Keratinocyte (primary cell): Measurements from ENCODE around the gene PABPN1L. TPM values are rescaled to one million over a fixed set of nuclear protein-coding genes. Genes with fewer than 3 reads are reported as not detected.

Experiments used
- DNase-seq: peaks from one replicate; pipeline ENCODE4 v3.0.0-alpha.2; 2011; ENCODE audit warnings: low read depth, missing footprints, low spot score
- FAIRE-seq: peaks from 2 replicates; lab custom pipeline; 2011; peaks lifted over from hg19 to GRCh38; lab: Jason Lieb, UNC
- H2AFZ ChIP-seq: 2 replicates; pipeline ENCODE4 v1.6.0; 2012; ENCODE audit warnings: low read length, control low read depth, inconsistent platforms; ENCODE audit not compliant: control insufficient read depth
- H3K27ac ChIP-seq: 2 replicates; pipeline ENCODE4 v1.5.1; 2011; ENCODE audit warnings: low read length; ENCODE audit not compliant: control insufficient read depth, insufficient read depth
- H3K27me3 ChIP-seq: 3 replicates; pipeline ENCODE4 v1.6.0; 2011; ENCODE audit warnings: low read length; ENCODE audit not compliant: control insufficient read depth, insufficient read depth; ENCODE audit errors: extremely low read depth
- H3K36me3 ChIP-seq, 2 experiments: 2 replicates in 1 of 2; 3 replicates in 1 of 2; pipeline ENCODE4 v1.5.1; 2011; ENCODE audit warnings: low read length in 2 of 2, mild to moderate bottlenecking in 1 of 2; ENCODE audit not compliant: control insufficient read depth in 2 of 2, insufficient read depth in 2 of 2; ENCODE audit errors: extremely low read depth in 1 of 2
- H3K4me1 ChIP-seq: 3 replicates; pipeline ENCODE4 v1.5.1; 2011; ENCODE audit warnings: low read length; ENCODE audit not compliant: control insufficient read depth, insufficient read depth; ENCODE audit errors: extremely low read depth
- H3K4me2 ChIP-seq: 3 replicates; pipeline ENCODE4 v1.6.0; 2011; ENCODE audit warnings: low read depth, low read length; ENCODE audit not compliant: control insufficient read depth, insufficient read depth; ENCODE audit errors: extremely low read depth
- H3K4me3 ChIP-seq, 3 experiments: fragments of 200-600 bp in 1 of 3; sonication (generic) in 1 of 3; 2 replicates in 2 of 3; 3 replicates in 1 of 3; pipeline ENCODE4 v1.5.1; 2011 to 2016; ENCODE audit warnings: low read length in 3 of 3, mild to moderate bottlenecking in 3 of 3, control low read depth in 2 of 3, inconsistent platforms in 1 of 3, low read depth in 1 of 3, mixed read lengths in 1 of 3, mixed run types in 1 of 3, moderate library complexity in 1 of 3; ENCODE audit not compliant: control insufficient read depth in 2 of 3, insufficient read depth in 2 of 3; ENCODE audit errors: extremely low read depth in 1 of 3
- H3K79me2 ChIP-seq: 2 replicates; pipeline ENCODE4 v1.6.0; 2012; ENCODE audit warnings: low read length; ENCODE audit not compliant: control insufficient read depth, insufficient read depth
- H3K9ac ChIP-seq: 3 replicates; pipeline ENCODE4 v1.6.0; 2011; ENCODE audit warnings: low read length; ENCODE audit not compliant: control insufficient read depth, insufficient read depth; ENCODE audit errors: extremely low read depth
- H3K9me1 ChIP-seq: 3 replicates; pipeline ENCODE4 v1.6.0; 2011; ENCODE audit warnings: low read length; ENCODE audit not compliant: control insufficient read depth, insufficient read depth; ENCODE audit errors: extremely low read depth
- H3K9me3 ChIP-seq: 2 replicates; pipeline ENCODE4 v1.5.1; 2012; ENCODE audit warnings: low read depth, low read length; ENCODE audit not compliant: control insufficient read depth
- H4K20me1 ChIP-seq: 3 replicates; pipeline ENCODE4 v1.6.0; 2011; ENCODE audit warnings: low read length; ENCODE audit not compliant: control insufficient read depth, insufficient read depth; ENCODE audit errors: extremely low read depth
- CTCF ChIP-seq, 3 experiments: IDR thresholded peaks in 1 of 3; conservative IDR thresholded peaks in 1 of 3; optimal IDR thresholded peaks in 1 of 3; 2 replicates in 2 of 3; 3 replicates in 1 of 3; pipeline versions ENCODE3 to v1.5.1; 2011; ENCODE audit warnings: low read length in 3 of 3, mild to moderate bottlenecking in 3 of 3, moderate library complexity in 2 of 3, control low read depth in 1 of 3, inconsistent platforms in 1 of 3; ENCODE audit not compliant: insufficient read depth in 2 of 3; ENCODE audit errors: extremely low read depth in 1 of 3
- EZH2 ChIP-seq: IDR thresholded peaks from one replicate; pipeline ENCODE4 v1.6.1; 2012; ENCODE audit warnings: inconsistent platforms, mild to moderate bottlenecking, low read length, moderate library complexity
- dilution Hi-C: fragments of 300-500 bp; cut with MboI; formaldehyde crosslinking; loops from one replicate; pipeline ENCODE4 v1.7.0; 2020; ENCODE audit warnings: low sequenced_read_pairs; ENCODE audit not compliant: extremely low pct_ligation_motif_present
- polyA plus RNA-seq, 5 experiments: library from polyadenylated mRNA; depleted of rRNA in 3 of 5; stranded (reverse) in 3 of 5; stranded (forward) in 1 of 5; unstranded in 1 of 5; fragments of >200 nt; gene quantifications; 1 replicate in 1 of 5; 2 replicates in 3 of 5; 3 replicates in 1 of 5; pipeline versions ENCODE4 v1.2.1 to v1.2.3, GENCODE V29; 2011 to 2012; ENCODE audit warnings: missing spikeins in 2 of 5, low read depth in 1 of 5, low replicate concordance in 1 of 5

PABPN1L gene
- polyA plus RNA-seq, 1 donor (not counting 4 experiments of a cell fraction or from before 2014, with no cell fraction given): not detected

DNA sequence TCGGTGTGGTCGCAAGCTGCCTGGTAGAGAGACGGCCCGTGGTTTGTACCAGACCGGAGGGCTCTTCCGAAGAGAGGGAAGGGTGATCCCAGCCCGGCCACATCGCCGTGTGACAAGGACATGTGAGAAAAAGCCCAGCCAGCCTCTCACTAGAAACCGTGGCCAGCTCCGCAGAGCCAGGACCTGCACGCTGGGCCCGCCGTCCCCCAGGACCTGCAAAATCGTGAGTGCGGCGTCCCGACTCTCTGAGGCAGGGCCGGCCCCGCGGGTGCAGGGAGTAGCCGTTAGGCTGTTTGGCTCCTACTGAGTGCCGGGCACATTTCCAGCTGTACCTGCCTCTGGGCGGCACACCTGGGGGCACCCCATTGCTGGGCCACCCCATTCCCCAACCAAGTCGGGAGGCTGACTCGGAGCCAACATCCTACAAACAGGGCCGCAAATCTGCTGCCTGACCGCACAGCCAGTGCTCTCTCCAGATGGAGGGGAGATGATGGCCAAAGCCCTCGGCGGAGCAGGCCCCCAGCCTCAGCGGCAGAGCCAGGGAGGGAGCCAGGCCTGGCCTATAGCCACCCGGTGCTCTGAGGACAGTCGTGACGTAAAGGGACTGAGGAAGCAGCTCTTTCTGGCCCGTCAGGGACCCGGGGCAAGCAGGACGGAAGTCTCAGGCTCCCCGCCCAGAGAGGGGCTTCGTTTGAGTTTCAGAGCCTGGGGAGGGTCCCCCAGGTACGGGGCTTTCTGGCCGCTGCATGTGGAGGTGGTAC lies 33.6 kb upstream of the PABPN1L start:
- Histone ChIP-seq H3K9me3 (no peaks in the 10 kb centered on the region), H2AFZ (no peak overlapping the region), H3K27me3 (peaks cover 45% of the 10 kb centered on the region), H3K36me3 (no peaks in the 10 kb centered on the region), H3K79me2 (no peaks in the 10 kb centered on the region), H3K9ac (no peak overlapping the region), H3K4me2 (no peak overlapping the region), H3K4me3 (no peak overlapping the region), H4K20me1 (no peaks in the 10 kb centered on the region), H3K4me1 (peaks cover 5% of the 10 kb centered on the region), H3K9me1 (no peaks in the 10 kb centered on the region), H3K27ac (no peak overlapping the region)
- no peak for FAIRE-seq
- dilution Hi-C loops: no loop called here
- DNase-seq: no peak
- peak; percentile 50 for TF ChIP-seq EZH2
- no peak for TF ChIP-seq CTCF (optimal IDR thresholded peaks at IDR 0.05 in 1 of 3, IDR thresholded peaks at IDR 0.05 in 1 of 3, conservative IDR thresholded peaks at IDR 0.05 in 1 of 3; ENCODE audit: extremely low read depth in 1 of 3, insufficient read depth in 2 of 3, low read length in 3 of 3)

DNA sequence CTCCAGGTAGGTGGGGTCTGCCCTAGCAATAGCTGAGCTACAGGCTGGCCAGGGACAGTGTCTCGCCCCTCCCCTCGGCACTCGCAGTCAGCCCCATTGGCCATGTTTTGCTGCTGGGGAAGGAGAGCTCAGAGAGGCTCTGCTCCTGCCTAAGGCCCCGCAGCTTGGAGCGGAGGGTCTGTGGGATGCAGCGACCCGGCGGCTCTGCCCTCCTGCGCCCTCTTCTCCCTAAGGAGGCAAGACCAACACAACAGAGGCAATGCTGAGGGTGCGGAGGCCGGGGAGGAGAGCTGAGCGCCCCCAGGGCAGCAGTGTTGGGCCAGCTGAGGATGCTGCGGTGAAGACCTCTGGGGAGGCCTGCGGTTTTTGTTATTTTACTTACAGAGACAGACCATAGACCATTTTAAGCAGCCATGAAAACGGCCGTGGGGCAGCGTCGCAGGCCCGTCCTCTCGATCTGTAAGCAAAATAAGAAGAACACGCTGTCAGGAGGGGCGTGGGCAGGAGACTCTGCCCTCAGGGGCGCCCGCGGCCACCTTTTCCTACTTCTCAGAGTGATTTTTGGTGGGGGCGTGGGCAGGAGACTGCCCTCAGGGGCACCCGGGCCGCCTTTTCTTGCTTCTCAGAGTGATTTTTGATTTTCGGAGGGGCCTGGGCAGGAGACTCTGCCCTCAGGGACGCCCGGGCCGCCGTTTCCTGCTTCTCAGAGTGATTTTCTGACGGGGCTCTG lies 31.4 kb upstream of the PABPN1L start:
- Histone ChIP-seq H3K9me1 (no peaks in the 10 kb centered on the region), H4K20me1 (no peaks in the 10 kb centered on the region), H3K9ac (no peak overlapping the region), H3K4me2 (no peak overlapping the region), H3K36me3 (no peaks in the 10 kb centered on the region), H3K27me3 (peaks cover 42% of the 10 kb centered on the region), H3K4me1 (no peaks in the 10 kb centered on the region), H3K79me2 (no peaks in the 10 kb centered on the region), H3K4me3 (no peak overlapping the region), H3K27ac (no peak overlapping the region), H2AFZ (no peak overlapping the region), H3K9me3 (no peaks in the 10 kb centered on the region)
- FAIRE-seq: no peak
- DNase-seq: no peak
- dilution Hi-C loops: no loop called here
- TF ChIP-seq EZH2 (no peak), CTCF (optimal IDR thresholded peaks at IDR 0.05 in 1 of 3, IDR thresholded peaks at IDR 0.05 in 1 of 3, conservative IDR thresholded peaks at IDR 0.05 in 1 of 3; ENCODE audit: extremely low read depth in 1 of 3, insufficient read depth in 2 of 3, low read length in 3 of 3) (no peak)
